CD8-positive, alpha-beta memory T cell (primary cell): ENCODE measurements around the gene HNRNPC. TPM values are rescaled to one million over a fixed set of nuclear protein-coding genes. Genes with fewer than 3 reads are reported as not detected.
A peak's percentile ranks its signal among the peaks of the same experiment; 100 is the strongest.

Experiments used
- CTCF ChIA-PET: fragments of 350-600 bp; sonication (Branson Sonifier 250); formaldehyde crosslinking; loops from one replicate; lab custom pipeline; 2021; ENCODE audit warnings: antibody characterized with exemption; lab: Charles Lee
- POLR2A ChIA-PET: fragments of 350-600 bp; sonication (Branson Sonifier 250); formaldehyde crosslinking; loops from one replicate; lab custom pipeline; 2021; ENCODE audit warnings: antibody characterized with exemption; lab: Charles Lee
- DNase-seq, 5 donors: peaks; one replicate each; pipeline versions ENCODE4 v3.0.0 to v3.0.0-alpha.2; 2020 to 2022; ENCODE audit warnings: mixed read lengths in 1 of 5
- H3K27ac ChIP-seq: one replicate; pipeline ENCODE4 v1.7.0; 2013; ENCODE audit warnings: low read depth, mild to moderate bottlenecking, low read length, moderate library complexity
- H3K27me3 ChIP-seq: 2 replicates; pipeline ENCODE4 v1.7.0; 2013; ENCODE audit warnings: low read length, mild to moderate bottlenecking; ENCODE audit not compliant: insufficient read depth, poor library complexity, severe bottlenecking
- H3K36me3 ChIP-seq: 2 replicates; pipeline ENCODE4 v1.7.0; 2013; ENCODE audit warnings: mild to moderate bottlenecking, low read length, moderate library complexity; ENCODE audit not compliant: insufficient read depth
- H3K4me1 ChIP-seq: 2 replicates; pipeline ENCODE4 v1.7.0; 2013; ENCODE audit warnings: mild to moderate bottlenecking, low read length, moderate library complexity; ENCODE audit not compliant: insufficient read depth
- H3K4me3 ChIP-seq: 2 replicates; pipeline ENCODE4 v1.7.0; 2013; ENCODE audit warnings: mild to moderate bottlenecking, low read length
- H3K9me3 ChIP-seq: 2 replicates; pipeline ENCODE4 v1.7.0; 2013; ENCODE audit warnings: mild to moderate bottlenecking, low read length
- H3K27ac Mint-ChIP-seq, 8 donors: one replicate each; pipeline ENCODE4 v1.8.0; 2020 to 2021; ENCODE audit warnings: mixed read lengths in 8 of 8, mild to moderate bottlenecking in 6 of 8, inconsistent platforms in 3 of 8, moderate library complexity in 3 of 8
- H3K27me3 Mint-ChIP-seq, 2 donors: one replicate each; pipeline ENCODE4 v1.8.0; 2020 to 2021; ENCODE audit warnings: mixed read lengths in 2 of 2, mild to moderate bottlenecking in 1 of 2, moderate library complexity in 1 of 2
- H3K36me3 Mint-ChIP-seq, 3 donors: one replicate each; pipeline ENCODE4 v1.8.0; 2020 to 2021; ENCODE audit warnings: mixed read lengths in 3 of 3, inconsistent platforms in 1 of 3, mild to moderate bottlenecking in 1 of 3
- H3K4me1 Mint-ChIP-seq, 3 donors: one replicate each; pipeline ENCODE4 v1.8.0; 2020 to 2021; ENCODE audit warnings: mixed read lengths in 3 of 3, inconsistent platforms in 1 of 3, mild to moderate bottlenecking in 1 of 3
- H3K4me3 Mint-ChIP-seq, 7 donors: one replicate each; pipeline ENCODE4 v1.8.0; 2020 to 2021; ENCODE audit warnings: mixed read lengths in 7 of 7, mild to moderate bottlenecking in 6 of 7, moderate library complexity in 4 of 7, inconsistent platforms in 2 of 7
- H3K9me3 Mint-ChIP-seq, 5 donors: one replicate each; pipeline ENCODE4 v1.8.0; 2020 to 2022; ENCODE audit warnings: mixed read lengths in 5 of 5, mild to moderate bottlenecking in 3 of 5, moderate library complexity in 2 of 5, inconsistent platforms in 1 of 5
- polyA plus RNA-seq: library from polyadenylated mRNA; unstranded; fragments of 300-500 nt; fragmentation: Illumina TruSeq; gene quantifications from one replicate; pipeline ENCODE4 v1.2.3, GENCODE V29; 2021
- total RNA-seq, 2 experiments: library from RNA; stranded (reverse); gene quantifications; one replicate each; pipeline ENCODE4 v1.2.3, GENCODE V29; 2021

Gene HNRNPC
- total and polyA plus RNA-seq, 3 experiments from 2014 or later = 700 to 1,180 (median 1,158) TPM

DNA sequence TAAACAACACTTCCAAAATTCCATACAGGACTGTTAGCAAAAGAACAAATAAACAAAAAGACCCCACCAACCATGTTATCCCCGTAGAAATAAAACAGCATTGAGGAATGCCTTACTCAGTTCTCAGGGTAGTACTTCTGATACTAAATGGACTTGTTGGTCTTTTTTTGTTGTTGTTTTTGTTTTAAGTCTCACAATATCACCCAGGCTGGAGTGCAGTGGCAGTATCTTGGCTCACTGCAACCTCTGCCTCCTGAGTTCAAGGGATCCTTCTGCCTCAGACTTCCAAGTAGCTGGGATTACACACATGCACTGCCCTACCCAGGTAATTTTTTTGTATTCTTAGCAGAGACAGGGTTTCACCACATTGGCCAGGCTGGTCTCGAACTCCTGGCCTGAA, 17.1 kb downstream of the HNRNPC start:
- ChIA-PET POLR2A (no interaction called here), CTCF (no interaction called here)
- Mint-ChIP-seq H3K4me3 (peak overlapping the region in 5 of 7 donors; percentile 0 to 68 (median 13)), H3K9me3 (no peaks in the 10 kb centered on the region), H3K27me3 (no peaks in the 10 kb centered on the region), H3K36me3 (peaks cover 20 to 81% (median 24%) of the 10 kb centered on the region in 3 donors), H3K4me1 (peaks cover 77 to 93% (median 88%) of the 10 kb centered on the region in 3 donors), H3K27ac (peak overlapping the region in 6 of 8 donors; percentile 17 to 70 (median 52))
- Histone ChIP-seq H3K9me3 (no peaks in the 10 kb centered on the region), H3K36me3 (peaks cover 36% of the 10 kb centered on the region), H3K27me3 (no peaks in the 10 kb centered on the region), H3K4me1 (peaks cover 58% of the 10 kb centered on the region), H3K27ac (no peak overlapping the region), H3K4me3 (no peak overlapping the region)
- no peak for DNase-seq

DNA sequence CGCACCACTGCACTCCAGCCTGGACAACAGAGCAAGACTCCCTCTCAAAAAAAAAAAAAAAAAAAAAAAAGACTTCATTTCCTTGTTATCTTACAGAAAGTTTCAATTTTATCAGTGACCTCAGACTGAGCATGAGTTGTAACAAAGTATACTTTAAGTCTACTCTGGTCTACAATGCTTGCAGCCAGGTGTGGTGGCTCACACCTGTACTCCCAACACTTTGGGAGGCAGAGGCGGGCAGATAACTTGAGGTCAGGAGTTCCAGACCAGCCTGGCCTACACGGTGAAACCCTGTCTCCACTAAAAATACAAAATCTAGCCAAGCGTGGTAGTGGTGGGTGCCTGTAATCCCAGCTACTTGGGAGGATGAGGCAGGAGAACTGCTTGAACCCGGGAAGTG, 18.0 kb downstream of the HNRNPC start:
- H3K4me3 Mint-ChIP-seq = no peak overlapping the region
- Histone ChIP-seq H3K4me1 (peaks cover 54% of the 10 kb centered on the region), H3K9me3 (no peaks in the 10 kb centered on the region), H3K36me3 (peaks cover 33% of the 10 kb centered on the region), H3K27me3 (no peaks in the 10 kb centered on the region), H3K27ac (no peak overlapping the region), H3K4me3 (no peak overlapping the region)
- peak overlapping the region in 3 of 8 donors; percentile 45 to 79 (median 65) for H3K27ac Mint-ChIP-seq
- H3K4me1 Mint-ChIP-seq = peaks cover 76 to 93% (median 88%) of the 10 kb centered on the region in 3 donors
- CTCF ChIA-PET = no interaction called here
- no peaks in the 10 kb centered on the region for H3K27me3 Mint-ChIP-seq
- POLR2A ChIA-PET = no interaction called here
- H3K36me3 Mint-ChIP-seq = peaks cover 20 to 80% (median 25%) of the 10 kb centered on the region in 3 donors
- no peak for DNase-seq
- H3K9me3 Mint-ChIP-seq = no peaks in the 10 kb centered on the region

DNA sequence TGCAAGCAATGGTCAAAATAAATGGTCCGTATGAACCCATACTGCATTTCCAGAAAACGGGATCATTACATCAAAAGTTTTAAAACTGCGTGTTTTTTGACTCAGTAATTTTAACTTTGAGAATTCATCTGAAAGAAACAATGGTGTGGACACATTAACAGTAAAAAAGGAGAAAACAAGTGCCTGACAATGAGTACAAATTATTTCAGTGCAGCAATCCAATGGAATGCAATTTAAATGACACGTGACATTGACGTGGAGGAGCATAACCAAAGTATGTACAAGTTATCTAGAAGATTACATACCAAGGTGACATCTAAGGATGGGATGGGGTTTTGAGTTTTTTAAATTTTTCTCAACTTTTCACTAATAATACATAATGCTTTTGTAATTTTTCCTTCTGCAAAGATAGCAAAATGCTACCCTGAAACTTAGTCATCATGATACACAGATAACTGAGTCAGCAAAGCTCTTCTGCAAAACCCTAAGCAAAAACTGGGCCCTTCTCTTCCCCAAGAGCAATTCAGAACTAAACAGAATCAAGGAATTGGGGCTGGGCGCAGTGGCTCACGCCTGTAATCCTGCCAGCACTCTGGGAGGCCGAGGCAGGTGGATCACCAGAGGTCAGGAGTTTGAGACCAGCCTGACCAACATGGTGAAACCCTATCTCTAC, 20.4 kb downstream of the HNRNPC start:
- H3K27me3 Mint-ChIP-seq = no peaks in the 10 kb centered on the region
- CTCF ChIA-PET = no interaction called here
- no peaks in the 10 kb centered on the region for H3K9me3 Mint-ChIP-seq
- no peak for DNase-seq
- H3K27ac ChIP-seq = no peak overlapping the region
- H3K4me3 Mint-ChIP-seq = peak overlapping the region in 3 of 7 donors; percentile 11 to 32 (median 15)
- POLR2A ChIA-PET = interaction anchor here (0.5 to 0.6 kb wide), 2 partner anchors 23 to 700 kb away, joined by 3 to 7 read pairs; no protein-coding TSS in a partner anchor
- H3K4me1 Mint-ChIP-seq = peaks cover 70 to 90% (median 81%) of the 10 kb centered on the region in 3 donors
- H3K27me3 ChIP-seq = no peaks in the 10 kb centered on the region
- no peaks in the 10 kb centered on the region for H3K9me3 ChIP-seq
- H3K27ac Mint-ChIP-seq = peak overlapping the region in 1 of 8 donors; percentile 67
- H3K4me1 ChIP-seq = peaks cover 52% of the 10 kb centered on the region
- peaks cover 41% of the 10 kb centered on the region for H3K36me3 ChIP-seq
- no peak overlapping the region for H3K4me3 ChIP-seq
- peaks cover 20 to 80% (median 24%) of the 10 kb centered on the region in 3 donors for H3K36me3 Mint-ChIP-seq

DNA sequence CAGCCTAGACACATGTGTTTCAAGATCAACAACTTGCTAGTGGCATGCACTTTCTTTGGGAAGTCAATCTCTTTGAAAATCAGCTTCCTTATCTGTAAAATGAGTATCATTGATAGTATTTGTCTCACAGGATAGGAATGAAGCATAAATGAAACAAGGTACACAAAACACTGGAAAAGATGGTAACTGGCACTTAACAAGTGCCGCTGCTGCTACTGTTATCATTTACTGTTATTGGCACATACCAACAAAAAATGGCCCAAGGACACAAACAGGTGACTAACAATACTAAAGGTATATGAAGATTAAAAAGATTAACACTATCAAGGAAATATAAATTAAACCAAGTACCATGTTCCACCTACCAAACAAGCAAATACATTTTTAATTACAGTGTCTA, 20.9 kb downstream of the HNRNPC start:
- Mint-ChIP-seq H3K27ac (peak overlapping the region in 6 of 8 donors; percentile 4 to 71 (median 46)), H3K27me3 (no peaks in the 10 kb centered on the region), H3K4me3 (peak overlapping the region in 4 of 7 donors; percentile 21 to 34 (median 24)), H3K9me3 (no peaks in the 10 kb centered on the region), H3K4me1 (peaks cover 66 to 89% (median 77%) of the 10 kb centered on the region in 3 donors), H3K36me3 (peaks cover 20 to 80% (median 24%) of the 10 kb centered on the region in 3 donors)
- Histone ChIP-seq H3K36me3 (peaks cover 41% of the 10 kb centered on the region), H3K9me3 (no peaks in the 10 kb centered on the region), H3K4me3 (no peak overlapping the region), H3K4me1 (peaks cover 52% of the 10 kb centered on the region), H3K27me3 (no peaks in the 10 kb centered on the region), H3K27ac (no peak overlapping the region)
- ChIA-PET POLR2A (interaction anchor here (0.5 to 0.6 kb wide), 2 partner anchors 22 to 699 kb away, joined by 3 to 7 read pairs; no protein-coding TSS in a partner anchor), CTCF (interaction anchor here (0.6 kb wide), 1 partner anchor 50 kb away, joined by 3 read pairs; no protein-coding TSS in a partner anchor)
- no peak for DNase-seq

DNA sequence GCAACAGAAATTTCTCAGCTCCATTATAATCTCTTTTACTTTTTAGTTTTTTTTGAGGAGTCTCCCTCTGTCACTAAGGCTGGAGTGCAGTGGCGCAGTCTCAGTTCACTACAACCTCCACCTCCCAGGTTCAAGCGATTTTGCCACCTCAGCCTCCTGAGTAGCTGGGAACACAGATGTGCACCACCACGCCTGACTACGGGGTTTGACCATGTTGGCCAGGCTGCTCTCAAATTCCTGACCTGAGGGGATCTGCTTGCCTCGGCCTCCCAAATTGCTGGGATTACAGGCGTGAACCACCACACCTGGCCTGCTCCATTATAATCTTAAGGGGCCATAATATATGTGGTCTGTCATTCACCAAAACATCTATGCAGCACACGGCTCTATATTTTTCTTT, 23.4 kb downstream of the HNRNPC start:
- H3K4me1 Mint-ChIP-seq = peaks cover 68 to 92% (median 81%) of the 10 kb centered on the region in 3 donors
- H3K4me3 Mint-ChIP-seq = peak overlapping the region in 1 of 7 donors; percentile 87
- no peaks in the 10 kb centered on the region for H3K9me3 ChIP-seq
- H3K36me3 ChIP-seq = peaks cover 41% of the 10 kb centered on the region
- no peak overlapping the region for H3K4me3 ChIP-seq
- H3K9me3 Mint-ChIP-seq = no peaks in the 10 kb centered on the region
- no peak overlapping the region for H3K27ac ChIP-seq
- H3K36me3 Mint-ChIP-seq = peaks cover 10 to 78% (median 17%) of the 10 kb centered on the region in 3 donors
- peaks cover 60% of the 10 kb centered on the region for H3K4me1 ChIP-seq
- peak overlapping the region in 4 of 8 donors; percentile 6 to 83 (median 48) for H3K27ac Mint-ChIP-seq
- no peaks in the 10 kb centered on the region for H3K27me3 Mint-ChIP-seq
- DNase-seq = no peak
- ChIA-PET CTCF (interaction anchor here (1.0 to 1.7 kb wide), 2 partner anchors 10 to 12 kb away, joined by 3 to 5 read pairs; no protein-coding TSS in a partner anchor), POLR2A (interaction anchor here (1.0 kb wide), 1 partner anchor 11 kb away, joined by 3 read pairs; no protein-coding TSS in a partner anchor)
- H3K27me3 ChIP-seq = no peaks in the 10 kb centered on the region

DNA sequence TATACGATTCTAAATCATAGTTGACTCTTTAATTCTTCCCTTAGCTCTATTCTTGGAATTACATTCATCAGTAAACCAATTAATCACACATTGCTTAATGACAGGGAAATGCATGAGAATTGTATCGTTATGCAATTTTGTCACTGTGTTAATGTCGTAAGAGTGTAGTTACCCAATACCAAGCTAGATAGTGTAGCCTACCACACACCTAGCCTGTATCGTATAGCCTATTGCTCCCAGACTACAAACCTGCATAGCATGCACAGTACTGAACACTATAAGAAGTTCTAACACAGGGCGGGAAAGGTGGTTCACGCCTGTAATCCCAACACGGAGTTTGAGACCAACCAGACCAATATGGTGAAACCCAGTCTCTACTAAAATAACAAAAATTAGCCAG, 24.7 kb downstream of the HNRNPC start:
- Histone ChIP-seq H3K27me3 (no peaks in the 10 kb centered on the region), H3K4me1 (peaks cover 66% of the 10 kb centered on the region), H3K27ac (no peak overlapping the region), H3K4me3 (no peak overlapping the region), H3K9me3 (no peaks in the 10 kb centered on the region), H3K36me3 (peaks cover 31% of the 10 kb centered on the region)
- Mint-ChIP-seq H3K27me3 (no peaks in the 10 kb centered on the region), H3K36me3 (peaks cover under 1 to 74% (median 12%) of the 10 kb centered on the region in 3 donors), H3K4me3 (peak overlapping the region in 1 of 7 donors; percentile 44), H3K9me3 (no peaks in the 10 kb centered on the region), H3K4me1 (peaks cover 65 to 92% (median 80%) of the 10 kb centered on the region in 3 donors), H3K27ac (peak overlapping the region in 6 of 8 donors; percentile 2 to 70 (median 28))
- DNase-seq = no peak
- ChIA-PET CTCF (interaction anchor here (1.2 to 1.7 kb wide), 3 partner anchors 10 to 29 kb away, joined by 5 to 6 read pairs (median 5); no protein-coding TSS in a partner anchor), POLR2A (interaction anchor here (0.9 kb wide), 1 partner anchor 11 kb away, joined by 3 read pairs; no protein-coding TSS in a partner anchor)

DNA sequence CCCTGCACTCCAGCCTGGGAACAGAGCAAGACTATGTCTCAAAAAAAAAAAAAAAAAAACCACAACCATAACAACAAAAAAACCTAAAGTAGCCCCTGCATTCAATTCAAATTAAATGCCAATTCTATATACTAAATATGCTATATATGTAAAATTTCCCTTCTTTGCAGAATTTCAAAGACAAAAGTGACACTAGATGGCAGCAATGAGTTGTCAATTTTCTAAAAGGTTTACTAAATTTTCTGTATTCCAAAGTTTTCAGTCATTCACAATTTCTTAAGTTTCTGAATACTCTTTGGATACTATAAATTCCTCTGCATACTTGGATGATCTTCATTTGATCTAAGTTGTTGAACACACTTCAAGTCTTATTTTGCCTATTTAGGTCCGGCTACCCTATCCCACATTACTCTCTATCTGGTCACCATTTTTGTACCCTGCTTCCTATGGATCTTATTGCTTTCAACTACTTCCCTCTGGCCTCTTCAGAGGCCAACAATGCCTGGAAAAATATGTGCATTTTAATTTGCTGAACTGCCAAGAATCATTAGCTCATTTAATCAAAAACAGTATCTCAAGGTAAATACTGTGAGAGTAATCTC, 27.9 kb downstream of the HNRNPC start:
- Mint-ChIP-seq H3K27ac (peak overlapping the region in 7 of 8 donors; percentile 30 to 78 (median 64)), H3K27me3 (no peaks in the 10 kb centered on the region)
- no peak overlapping the region for H3K4me3 ChIP-seq

More for the DNA sequence above, 27.9 kb downstream of the HNRNPC start:
- H3K4me1 ChIP-seq = peaks cover 67% of the 10 kb centered on the region
- H3K36me3 ChIP-seq = peaks cover 21% of the 10 kb centered on the region
- H3K9me3 Mint-ChIP-seq = no peaks in the 10 kb centered on the region
- H3K27me3 ChIP-seq = no peaks in the 10 kb centered on the region
- no peak overlapping the region for H3K27ac ChIP-seq
- peaks cover 68 to 92% (median 83%) of the 10 kb centered on the region in 3 donors for H3K4me1 Mint-ChIP-seq
- H3K9me3 ChIP-seq = no peaks in the 10 kb centered on the region
- H3K4me3 Mint-ChIP-seq = peak overlapping the region in 3 of 7 donors; percentile 1 to 49 (median 2)
- CTCF ChIA-PET = interaction anchor here (1.0 to 1.5 kb wide), 6 partner anchors 9 to 33 kb away, joined by 3 to 5 read pairs (median 4); no protein-coding TSS in a partner anchor
- POLR2A ChIA-PET = interaction anchor here (0.5 to 0.7 kb wide), 3 partner anchors 13 to 787 kb away, joined by 3 to 6 read pairs (median 5); no protein-coding TSS in a partner anchor
- DNase-seq = no peak
- H3K36me3 Mint-ChIP-seq = peaks cover 0 to 78% (median 3%) of the 10 kb centered on the region in 3 donors
